K562 (cell line): ENCODE measurements around the gene WT1. TPM values are rescaled to one million over a fixed set of nuclear protein-coding genes. Genes with fewer than 3 reads are reported as not detected.

Source experiments
- ESRRA ChIP-seq: fragments of 450-650 bp; IDR thresholded peaks from 2 replicates; pipeline ENCODE4 v1.6.1; 2014; ENCODE audit warnings: low read depth, mild to moderate bottlenecking, moderate library complexity, borderline replicate concordance
- GABPA ChIP-seq: fragments of 200-800 bp; sonication (Bioruptor generic); conservative IDR thresholded peaks from 2 replicates; pipeline ENCODE4 v1.6.1; 2016; ENCODE audit warnings: low read depth, missing genetic modification characterization, missing compliant biosample characterization
- GABPB1 ChIP-seq: sonication (generic); formaldehyde crosslinking; IDR thresholded peaks from 2 replicates; pipeline ENCODE4 v1.8.0; 2022; ENCODE audit warnings: mild to moderate bottlenecking, missing genetic modification reagents
- HDAC8 ChIP-seq: fragments of 450-650 bp; IDR thresholded peaks from 2 replicates; pipeline ENCODE4 v1.6.1; 2016; ENCODE audit warnings: mild to moderate bottlenecking, missing genetic modification characterization, moderate library complexity, missing compliant biosample characterization
- ILF3 ChIP-seq: fragments of 450-650 bp; IDR thresholded peaks from 2 replicates; pipeline ENCODE4 v1.6.1; 2018; ENCODE audit warnings: antibody characterized with exemption, mild to moderate bottlenecking, moderate library complexity, borderline replicate concordance
- NR2C1 ChIP-seq, 2 experiments: fragments of 450-650 bp; IDR thresholded peaks; 2 replicates each; pipeline ENCODE4 v1.6.1; 2017; ENCODE audit warnings: mild to moderate bottlenecking in 2 of 2, antibody characterized with exemption in 1 of 2, inconsistent platforms in 1 of 2, missing compliant biosample characterization in 1 of 2, missing genetic modification characterization in 1 of 2
- POLR2A ChIP-seq: fragments of 450-650 bp; conservative IDR thresholded peaks from 2 replicates; pipeline ENCODE4 v1.6.1; 2016
- RFX7 ChIP-seq: fragments of 250-450 bp; sonication (Bioruptor Pico); IDR thresholded peaks from 2 replicates; pipeline ENCODE4 v1.5.1; 2021; ENCODE audit warnings: mild to moderate bottlenecking
- SPI1 ChIP-seq: IDR thresholded peaks from 2 replicates; pipeline ENCODE4 v1.6.1; 2011; ENCODE audit warnings: low read depth, low read length, control low read depth, borderline replicate concordance
- ZNF316 ChIP-seq: fragments of 450-650 bp; IDR thresholded peaks from 2 replicates; pipeline ENCODE4 v1.6.1; 2016
- polyA plus RNA-seq, 8 experiments: library from polyadenylated mRNA; depleted of rRNA in 4 of 8; stranded (reverse) in 5 of 8; unstranded in 3 of 8; fragments of >200 nt; fragmentation: Nextera tagmentation in 2 of 8; fragmentation: Illumina TruSeq in 1 of 8; extraction: Ambion mirVana in 2 of 8; extraction: Trizol in 1 of 8; gene quantifications; 2 replicates each; pipeline versions ENCODE4 v1.2.1 to v1.2.3, GENCODE V29; 2011 to 2014; ENCODE audit warnings: inconsistent platforms in 1 of 8, missing spikeins in 1 of 8
- total RNA-seq, 7 experiments: library from RNA; depleted of rRNA in 6 of 7; stranded (reverse); fragments of >200 nt in 6 of 7; fragmentation: Illumina TruSeq in 2 of 7; extraction: Trizol in 2 of 7; gene quantifications; 2 replicates each; pipeline versions ENCODE4 v1.2.1 to v1.2.3, GENCODE V29; 2011 to 2021; ENCODE audit warnings: low replicate concordance in 1 of 7
- TF ChIP-seq, protein P1 (sequence below): fragments of 450-650 bp; formaldehyde crosslinking; IDR thresholded peaks from 2 replicates; pipeline ENCODE4 v1.4.0; 2020; ENCODE audit warnings: mild to moderate bottlenecking, mixed read lengths
- TF ChIP-seq, protein P2 (sequence below): fragments of 450-650 bp; IDR thresholded peaks from 2 replicates; pipeline ENCODE4 v1.6.1; 2018; ENCODE audit not compliant: partially characterized antibody
- TF ChIP-seq, protein P3 (sequence below), 2 experiments: fragments of 450-650 bp in 1 of 2; sonication (generic) in 1 of 2; formaldehyde crosslinking in 1 of 2; IDR thresholded peaks; 2 replicates each; pipeline versions ENCODE4 v1.7.1 to v1.9.0; 2016 to 2022; ENCODE audit warnings: inconsistent platforms in 1 of 2, mild to moderate bottlenecking in 1 of 2, missing genetic modification reagents in 1 of 2

WT1 gene
- total and polyA plus RNA-seq, 9 of the 15 experiments (the other 6 are each of a cell fraction or from before 2014, with no cell fraction given): 7.1 to 33.8 (median 19.4) TPM

DNA sequence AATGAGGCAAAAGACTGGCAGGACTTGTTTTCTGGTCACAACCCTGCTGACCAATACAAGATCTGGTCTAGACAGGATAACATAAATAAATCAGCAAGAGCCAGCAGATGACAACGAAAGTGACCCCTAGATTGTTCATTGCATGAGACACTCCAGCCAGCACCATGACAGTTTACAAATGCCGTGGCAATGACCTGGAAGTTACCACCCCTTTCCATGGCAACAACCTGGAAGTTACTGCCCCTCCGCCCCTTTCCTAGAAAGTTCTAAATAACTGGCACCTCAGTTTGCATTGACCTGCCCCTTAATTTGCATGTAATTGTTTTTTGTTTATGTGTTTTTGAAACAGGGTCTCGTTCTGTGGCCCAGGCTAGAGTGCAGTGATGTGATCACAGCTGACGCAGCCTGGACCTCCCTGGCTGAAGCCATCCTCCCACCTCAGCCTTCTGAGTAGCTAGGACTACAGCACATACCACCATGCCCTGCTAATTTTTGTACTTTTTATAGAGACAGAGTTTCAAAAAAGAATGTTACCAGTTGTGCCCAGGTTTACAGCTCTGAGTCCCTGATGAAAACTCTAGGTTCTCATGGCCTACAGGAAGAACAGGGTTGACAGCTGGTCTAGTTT, 38.1 kb upstream of the WT1 start (continued):
- TF ChIP-seq, protein P1, sequence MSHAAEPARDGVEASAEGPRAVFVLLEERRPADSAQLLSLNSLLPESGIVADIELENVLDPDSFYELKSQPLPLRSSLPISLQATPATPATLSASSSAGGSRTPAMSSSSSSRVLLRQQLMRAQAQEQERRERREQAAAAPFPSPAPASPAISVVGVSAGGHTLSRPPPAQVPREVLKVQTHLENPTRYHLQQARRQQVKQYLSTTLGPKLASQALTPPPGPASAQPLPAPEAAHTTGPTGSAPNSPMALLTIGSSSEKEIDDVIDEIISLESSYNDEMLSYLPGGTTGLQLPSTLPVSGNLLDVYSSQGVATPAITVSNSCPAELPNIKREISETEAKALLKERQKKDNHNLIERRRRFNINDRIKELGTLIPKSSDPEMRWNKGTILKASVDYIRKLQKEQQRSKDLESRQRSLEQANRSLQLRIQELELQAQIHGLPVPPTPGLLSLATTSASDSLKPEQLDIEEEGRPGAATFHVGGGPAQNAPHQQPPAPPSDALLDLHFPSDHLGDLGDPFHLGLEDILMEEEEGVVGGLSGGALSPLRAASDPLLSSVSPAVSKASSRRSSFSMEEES (CRISPR knock-in tag): no peak
- TF ChIP-seq ZNF316: no peak
- no peak for TF ChIP-seq HDAC8
- TF ChIP-seq ESRRA: peak; percentile 41; the same call in 1 of the 2 replicates
- TF ChIP-seq, protein P2, sequence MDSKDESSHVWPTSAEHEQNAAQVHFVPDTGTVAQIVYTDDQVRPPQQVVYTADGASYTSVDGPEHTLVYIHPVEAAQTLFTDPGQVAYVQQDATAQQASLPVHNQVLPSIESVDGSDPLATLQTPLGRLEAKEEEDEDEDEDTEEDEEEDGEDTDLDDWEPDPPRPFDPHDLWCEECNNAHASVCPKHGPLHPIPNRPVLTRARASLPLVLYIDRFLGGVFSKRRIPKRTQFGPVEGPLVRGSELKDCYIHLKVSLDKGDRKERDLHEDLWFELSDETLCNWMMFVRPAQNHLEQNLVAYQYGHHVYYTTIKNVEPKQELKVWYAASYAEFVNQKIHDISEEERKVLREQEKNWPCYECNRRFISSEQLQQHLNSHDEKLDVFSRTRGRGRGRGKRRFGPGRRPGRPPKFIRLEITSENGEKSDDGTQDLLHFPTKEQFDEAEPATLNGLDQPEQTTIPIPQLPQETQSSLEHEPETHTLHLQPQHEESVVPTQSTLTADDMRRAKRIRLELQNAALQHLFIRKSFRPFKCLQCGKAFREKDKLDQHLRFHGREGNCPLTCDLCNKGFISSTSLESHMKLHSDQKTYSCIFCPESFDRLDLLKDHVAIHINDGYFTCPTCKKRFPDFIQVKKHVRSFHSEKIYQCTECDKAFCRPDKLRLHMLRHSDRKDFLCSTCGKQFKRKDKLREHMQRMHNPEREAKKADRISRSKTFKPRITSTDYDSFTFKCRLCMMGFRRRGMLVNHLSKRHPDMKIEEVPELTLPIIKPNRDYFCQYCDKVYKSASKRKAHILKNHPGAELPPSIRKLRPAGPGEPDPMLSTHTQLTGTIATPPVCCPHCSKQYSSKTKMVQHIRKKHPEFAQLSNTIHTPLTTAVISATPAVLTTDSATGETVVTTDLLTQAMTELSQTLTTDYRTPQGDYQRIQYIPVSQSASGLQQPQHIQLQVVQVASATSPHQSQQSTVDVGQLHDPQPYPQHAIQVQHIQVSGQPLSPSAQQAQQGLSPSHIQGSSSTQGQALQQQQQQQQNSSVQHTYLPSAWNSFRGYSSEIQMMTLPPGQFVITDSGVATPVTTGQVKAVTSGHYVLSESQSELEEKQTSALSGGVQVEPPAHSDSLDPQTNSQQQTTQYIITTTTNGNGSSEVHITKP: peak; percentile 47
- TF ChIP-seq POLR2A: no peak
- peak; percentile 94 for TF ChIP-seq NR2C1 (IDR thresholded peaks at IDR 0.05)
- peak; percentile 97 for TF ChIP-seq NR2C1 (tag; IDR thresholded peaks at IDR 0.05)
- TF ChIP-seq GABPB1 (CRISPR knock-in tag): no peak
- no peak for TF ChIP-seq RFX7 (CRISPR knock-in tag)
- TF ChIP-seq, protein P3, sequence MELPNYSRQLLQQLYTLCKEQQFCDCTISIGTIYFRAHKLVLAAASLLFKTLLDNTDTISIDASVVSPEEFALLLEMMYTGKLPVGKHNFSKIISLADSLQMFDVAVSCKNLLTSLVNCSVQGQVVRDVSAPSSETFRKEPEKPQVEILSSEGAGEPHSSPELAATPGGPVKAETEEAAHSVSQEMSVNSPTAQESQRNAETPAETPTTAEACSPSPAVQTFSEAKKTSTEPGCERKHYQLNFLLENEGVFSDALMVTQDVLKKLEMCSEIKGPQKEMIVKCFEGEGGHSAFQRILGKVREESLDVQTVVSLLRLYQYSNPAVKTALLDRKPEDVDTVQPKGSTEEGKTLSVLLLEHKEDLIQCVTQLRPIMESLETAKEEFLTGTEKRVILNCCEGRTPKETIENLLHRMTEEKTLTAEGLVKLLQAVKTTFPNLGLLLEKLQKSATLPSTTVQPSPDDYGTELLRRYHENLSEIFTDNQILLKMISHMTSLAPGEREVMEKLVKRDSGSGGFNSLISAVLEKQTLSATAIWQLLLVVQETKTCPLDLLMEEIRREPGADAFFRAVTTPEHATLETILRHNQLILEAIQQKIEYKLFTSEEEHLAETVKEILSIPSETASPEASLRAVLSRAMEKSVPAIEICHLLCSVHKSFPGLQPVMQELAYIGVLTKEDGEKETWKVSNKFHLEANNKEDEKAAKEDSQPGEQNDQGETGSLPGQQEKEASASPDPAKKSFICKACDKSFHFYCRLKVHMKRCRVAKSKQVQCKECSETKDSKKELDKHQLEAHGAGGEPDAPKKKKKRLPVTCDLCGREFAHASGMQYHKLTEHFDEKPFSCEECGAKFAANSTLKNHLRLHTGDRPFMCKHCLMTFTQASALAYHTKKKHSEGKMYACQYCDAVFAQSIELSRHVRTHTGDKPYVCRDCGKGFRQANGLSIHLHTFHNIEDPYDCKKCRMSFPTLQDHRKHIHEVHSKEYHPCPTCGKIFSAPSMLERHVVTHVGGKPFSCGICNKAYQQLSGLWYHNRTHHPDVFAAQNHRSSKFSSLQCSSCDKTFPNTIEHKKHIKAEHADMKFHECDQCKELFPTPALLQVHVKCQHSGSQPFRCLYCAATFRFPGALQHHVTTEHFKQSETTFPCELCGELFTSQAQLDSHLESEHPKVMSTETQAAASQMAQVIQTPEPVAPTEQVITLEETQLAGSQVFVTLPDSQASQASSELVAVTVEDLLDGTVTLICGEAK (IDR thresholded peaks at IDR 0.05): peak; percentile 86
- TF ChIP-seq, protein P3 (CRISPR knock-in tag; IDR thresholded peaks at IDR 0.05): no peak
- TF ChIP-seq GABPA: peak; percentile 93
- TF ChIP-seq SPI1: no peak
- no peak for TF ChIP-seq ILF3
